HL-60 (cell line): ENCODE data around the gene LDLRAD3.

Source experiments
- DNase-seq, 2 experiments: peaks; one replicate each; pipeline ENCODE4 v3.0.0-alpha.2; 2010 to 2020; ENCODE audit warnings: low read depth in 1 of 2, low spot score in 1 of 2
- H3K27ac ChIP-seq: fragments of 250-450 bp; sonication (Bioruptor Pico); replicated peaks from 2 replicates; pipeline ENCODE4 v1.5.1; 2020; ENCODE audit warnings: mild to moderate bottlenecking, moderate library complexity
- H3K27me3 ChIP-seq: fragments of 250-450 bp; sonication (Bioruptor Pico); 2 replicates; pipeline ENCODE4 v1.5.1; 2021; ENCODE audit warnings: mild to moderate bottlenecking, moderate library complexity; ENCODE audit not compliant: insufficient read depth, poor library complexity, severe bottlenecking
- H3K4me3 ChIP-seq: replicated peaks from 2 replicates; pipeline ENCODE4 v1.5.1; 2011; ENCODE audit warnings: mild to moderate bottlenecking, control low read depth, low read length; ENCODE audit not compliant: insufficient read depth
- GABPA ChIP-seq: IDR thresholded peaks from 2 replicates; pipeline ENCODE4 v1.6.1; 2012; ENCODE audit warnings: low read depth
- POLR2AphosphoS5 ChIP-seq: IDR thresholded peaks from 2 replicates; pipeline ENCODE4 v1.6.1; 2012; ENCODE audit warnings: low read depth
- REST ChIP-seq: IDR thresholded peaks from 2 replicates; pipeline ENCODE4 v1.6.1; 2012; ENCODE audit warnings: low read depth; ENCODE audit not compliant: insufficient replicate concordance
- SPI1 ChIP-seq: IDR thresholded peaks from 2 replicates; pipeline ENCODE4 v1.6.1; 2012; ENCODE audit warnings: low read depth, mild to moderate bottlenecking, borderline replicate concordance
- TF ChIP-seq, protein P1 (sequence below): IDR thresholded peaks from one replicate; pipeline ENCODE4 v1.5.1; 2011; ENCODE audit warnings: low read length, control low read depth, inconsistent platforms; ENCODE audit not compliant: insufficient read depth

The LDLRAD3 gene

GRCh38 chr11:36070213-36070953 lies 126.5 kb downstream of the LDLRAD3 start:
- DNase-seq: no peak
- H3K27me3 ChIP-seq: no peaks in the 10 kb centered on the region
- TF ChIP-seq, protein P1, sequence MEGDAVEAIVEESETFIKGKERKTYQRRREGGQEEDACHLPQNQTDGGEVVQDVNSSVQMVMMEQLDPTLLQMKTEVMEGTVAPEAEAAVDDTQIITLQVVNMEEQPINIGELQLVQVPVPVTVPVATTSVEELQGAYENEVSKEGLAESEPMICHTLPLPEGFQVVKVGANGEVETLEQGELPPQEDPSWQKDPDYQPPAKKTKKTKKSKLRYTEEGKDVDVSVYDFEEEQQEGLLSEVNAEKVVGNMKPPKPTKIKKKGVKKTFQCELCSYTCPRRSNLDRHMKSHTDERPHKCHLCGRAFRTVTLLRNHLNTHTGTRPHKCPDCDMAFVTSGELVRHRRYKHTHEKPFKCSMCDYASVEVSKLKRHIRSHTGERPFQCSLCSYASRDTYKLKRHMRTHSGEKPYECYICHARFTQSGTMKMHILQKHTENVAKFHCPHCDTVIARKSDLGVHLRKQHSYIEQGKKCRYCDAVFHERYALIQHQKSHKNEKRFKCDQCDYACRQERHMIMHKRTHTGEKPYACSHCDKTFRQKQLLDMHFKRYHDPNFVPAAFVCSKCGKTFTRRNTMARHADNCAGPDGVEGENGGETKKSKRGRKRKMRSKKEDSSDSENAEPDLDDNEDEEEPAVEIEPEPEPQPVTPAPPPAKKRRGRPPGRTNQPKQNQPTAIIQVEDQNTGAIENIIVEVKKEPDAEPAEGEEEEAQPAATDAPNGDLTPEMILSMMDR: no peak
- TF ChIP-seq REST (no peak), POLR2AphosphoS5 (no peak), GABPA (no peak), SPI1 (no peak)
- no peak overlapping the region for H3K27ac ChIP-seq
- H3K4me3 ChIP-seq: no peak overlapping the region

DNA sequence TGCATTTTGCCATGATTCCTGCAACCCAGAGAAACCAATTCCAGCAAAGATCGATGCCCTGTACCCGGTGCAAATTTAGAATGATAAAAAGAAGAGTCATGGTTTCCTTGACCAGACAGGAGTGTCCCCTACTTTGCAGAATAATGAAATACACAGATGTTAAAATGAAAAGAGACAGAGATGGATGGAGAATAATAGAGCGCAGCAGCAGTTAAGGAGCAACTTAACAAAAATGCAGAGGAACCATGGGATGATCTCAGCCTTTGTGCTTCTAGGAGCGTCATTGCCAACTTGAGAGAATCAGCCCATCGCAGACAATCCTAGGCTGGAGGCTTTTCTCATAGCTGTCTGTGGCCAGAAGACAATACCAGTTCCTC lies 127.1 kb downstream of the LDLRAD3 start:
- no peaks in the 10 kb centered on the region for H3K27me3 ChIP-seq
- TF ChIP-seq SPI1 (no peak), POLR2AphosphoS5 (no peak), GABPA (no peak)
- TF ChIP-seq, protein P1: no peak
- no peak overlapping the region for H3K27ac ChIP-seq
- DNase-seq: no peak
- H3K4me3 ChIP-seq: no peak overlapping the region

DNA sequence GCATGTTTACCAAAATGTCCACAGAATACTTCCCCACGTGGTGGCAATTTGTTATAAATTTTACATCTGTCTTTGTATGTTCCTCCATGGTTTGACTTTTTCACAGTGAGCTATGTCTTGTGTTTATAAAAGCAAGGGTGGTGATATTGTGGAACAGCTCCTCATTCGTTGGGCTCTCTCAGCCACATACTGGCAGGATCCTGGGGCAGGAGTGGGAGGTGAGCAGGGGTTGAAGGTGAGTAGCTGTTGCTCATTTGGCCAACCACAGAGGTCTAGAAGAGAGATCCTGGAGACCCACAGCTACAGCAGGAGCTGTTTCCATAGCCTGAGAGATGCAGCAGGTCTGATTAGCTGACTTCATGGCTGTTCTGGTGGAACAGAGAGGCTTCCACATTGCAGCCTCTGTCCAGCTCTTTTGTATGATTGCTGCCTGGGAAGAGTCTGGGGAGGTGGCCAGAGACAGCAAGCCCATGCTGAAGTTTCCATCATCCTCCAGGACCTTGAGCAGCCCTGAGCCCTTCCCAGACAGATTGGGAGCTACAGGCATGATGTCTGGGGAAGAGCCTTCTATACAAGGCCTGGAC lies 128.1 kb downstream of the LDLRAD3 start:
- H3K4me3 ChIP-seq: no peak overlapping the region
- H3K27me3 ChIP-seq: no peaks in the 10 kb centered on the region
- H3K27ac ChIP-seq: no peak overlapping the region
- DNase-seq: no peak
- TF ChIP-seq REST: no peak
- no peak for TF ChIP-seq GABPA
- TF ChIP-seq, protein P1: no peak
- no peak for TF ChIP-seq POLR2AphosphoS5
- TF ChIP-seq SPI1: no peak
